Pancreas (tissue), 10 donors: ENCODE data around the gene TRIOBP. TPM values are rescaled to one million over a fixed set of nuclear protein-coding genes. Genes with fewer than 3 reads are reported as not detected.
"Not testable (repeated sequence)": the region's sequence is repeated elsewhere in the genome, so short reads cannot be mapped to it uniquely, and the experiment has no call there.

Source experiments
- ATAC-seq, 4 donors: fragments of 200-7000 bp; cut with Tn5 transposase; one replicate each; pipeline versions ENCODE4 v1.8.0 to v1.9.1; 2020; ENCODE audit warnings: mild to moderate bottlenecking in 4 of 4, moderate library complexity in 4 of 4
- DNase-seq, 6 donors: peaks; one replicate each; pipeline ENCODE4 v3.0.0-alpha.2; 2020
- FAIRE-seq: peaks from 2 replicates; lab custom pipeline; 2012; peaks lifted over from hg19 to GRCh38; lab: Jason Lieb, UNC
- H3K27ac ChIP-seq, 4 donors: fragments of 200-600 bp; sonication (generic); 1 replicate in 3 of 4; 2 replicates in 1 of 4; pipeline versions ENCODE4 v1.5.0 to v1.8.0; 2020
- H3K27me3 ChIP-seq, 4 donors: fragments of 200-600 bp; one replicate each; pipeline ENCODE4 v1.8.0; 2021
- H3K36me3 ChIP-seq, 3 donors: fragments of 200-600 bp; sonication (generic) in 1 of 3; one replicate each; pipeline versions ENCODE4 v1.5.0 to v1.8.0; 2020 to 2021
- H3K4me1 ChIP-seq, 3 donors: fragments of 200-600 bp; one replicate each; pipeline ENCODE4 v1.8.0; 2021
- H3K4me3 ChIP-seq, 4 donors: fragments of 200-600 bp; sonication (generic) in 2 of 4; one replicate each; pipeline versions ENCODE4 v1.5.0 to v1.8.0; 2020 to 2021
- H3K9me3 ChIP-seq, 4 donors: fragments of 200-600 bp; one replicate each; pipeline ENCODE4 v1.8.0; 2021
- CTCF ChIP-seq, 4 donors: fragments of 200-600 bp; sonication (generic) in 3 of 4; IDR thresholded peaks; one replicate each; pipeline versions ENCODE4 v1.5.0 to v1.8.0; 2021; ENCODE audit warnings: antibody characterized with exemption in 4 of 4
- WGBS, 2 donors: extraction: QIAGEN DNeasy Blood & Tissue Kit; methylation state at CpG; one replicate each; pipeline ENCODE4 v1.1.7; 2013; 5-methylcytosine and 5-hydroxymethylcytosine counted together
- intact Hi-C, 3 donors: fragments of 100-400 bp; cut with DNase I; formaldehyde crosslinking; loops; one replicate each; pipeline versions ENCODE4 v1.11.1 to v1.14.2; 2022
- polyA plus RNA-seq, 2 donors: library from polyadenylated mRNA; stranded (reverse); fragments of 200-250 nt; gene quantifications; one replicate each; pipeline ENCODE4 v1.2.3, GENCODE V29; 2013
- total RNA-seq, 6 donors: library from RNA; stranded (reverse); fragmentation: NEBNext Ultra II Directional in 4 of 6; extraction: Animal tissue kit (Norgen Biotek cat#: 25700) in 4 of 6; gene quantifications; one replicate each; pipeline versions ENCODE4 v1.2.1 to v1.2.4, GENCODE V29; 2021 to 2023
- donor health status: healthy with polysubstance abuse.
- donor health status: DM: no; HTN: no; CAD: no; lungs with moderate emphysema.
- donor health status: DM: no; HTN: no; CAD: no.
- donor health status: control.
- donor health status: control.
- donor health status: Bipolar disorder and iron deficiency.
- donor health status: DM: yes; HTN: yes; CAD: no.
- donor health status: DM: no; HTN: no; CAD: no.
- donor health status: DM: no; HTN: no; CAD: no.
- donor health status: DM: yes; HTN: yes; CAD: no.

TRIOBP gene
- total and polyA plus RNA-seq, 8 donors: 17.4 to 36.6 (median 24.1) TPM

DNA sequence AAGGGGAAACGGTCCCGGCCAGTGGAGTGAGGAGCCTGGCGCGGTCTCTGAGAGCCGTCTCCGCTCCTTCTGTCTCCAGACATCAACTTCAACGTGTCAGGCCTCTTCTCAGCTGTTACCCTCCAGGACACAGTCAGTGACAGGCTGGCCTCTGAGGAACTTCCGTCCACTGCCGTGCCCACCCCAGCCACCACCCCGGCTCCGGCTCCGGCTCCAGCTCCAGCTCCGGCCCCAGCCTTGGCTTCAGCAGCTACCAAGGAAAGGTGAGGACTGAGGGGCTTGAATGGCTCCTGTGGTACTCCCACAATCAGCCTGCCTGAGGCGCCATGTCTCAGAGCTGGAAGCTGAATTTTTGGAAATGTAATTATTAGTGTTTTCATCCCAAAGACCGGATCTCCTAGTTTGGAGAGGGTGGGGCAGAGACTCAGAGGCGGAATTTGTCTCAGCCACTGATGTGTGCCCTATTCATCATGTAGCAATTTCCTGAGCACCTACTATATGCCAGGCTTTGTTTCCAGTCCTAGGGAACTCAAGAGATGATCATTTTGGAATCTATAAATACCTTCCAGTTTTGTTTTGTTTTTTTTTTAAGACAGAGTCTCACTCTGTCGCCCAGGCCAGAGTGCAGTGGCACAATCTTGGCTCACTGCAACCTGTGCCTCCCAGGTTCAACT is 46.2 kb upstream of the TRIOBP start:
- H3K4me1 ChIP-seq: no peaks in the 10 kb centered on the region
- H3K36me3 ChIP-seq: no peaks in the 10 kb centered on the region
- intact Hi-C loops: no loop called here
- no peak overlapping the region for H3K4me3 ChIP-seq
- no peak for TF ChIP-seq CTCF (IDR thresholded peaks at IDR 0.05)
- DNase-seq (no peak), ATAC-seq (no peak), FAIRE-seq (no peak)
- 92 to 97% methylated on average over 15 to 17 of the region's 17 CpGs for WGBS, 2 donors
- H3K9me3 ChIP-seq: no peaks in the 10 kb centered on the region
- no peaks in the 10 kb centered on the region for H3K27me3 ChIP-seq
- no peak overlapping the region for H3K27ac ChIP-seq

DNA sequence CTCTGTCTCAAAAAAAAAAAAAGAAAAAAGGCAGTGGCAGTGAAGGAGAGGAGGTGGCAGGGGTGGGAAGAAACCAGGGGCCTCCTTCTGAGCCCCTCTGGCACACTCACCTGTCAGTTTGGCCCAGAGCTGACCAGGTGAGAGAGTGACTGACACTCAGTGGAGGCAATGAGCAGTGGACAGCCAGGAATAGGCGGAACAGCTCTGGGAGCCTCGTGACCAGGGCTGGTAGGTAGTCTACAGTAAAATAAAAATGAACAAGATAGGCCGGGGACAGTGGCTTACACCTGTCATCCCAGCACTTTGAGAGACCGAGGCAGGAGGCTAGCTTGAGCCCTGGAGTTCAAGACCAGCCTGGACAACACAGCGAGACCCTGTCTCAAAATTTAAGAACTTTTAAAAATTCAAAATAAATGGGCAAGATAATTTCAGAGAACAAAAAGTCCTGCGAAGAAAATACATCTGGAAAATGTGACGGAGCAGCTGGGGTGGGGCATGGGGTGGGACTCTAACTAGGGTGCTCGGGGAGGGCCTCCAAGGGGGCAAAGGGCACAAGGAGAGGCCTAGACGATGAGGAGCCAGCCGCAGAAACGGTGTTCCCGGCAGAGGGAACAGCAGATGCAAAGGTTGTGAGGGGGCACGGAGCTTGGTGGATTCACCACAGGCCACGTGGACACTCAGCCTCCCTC is 42.1 kb upstream of the TRIOBP start:
- intact Hi-C loops: no loop called here
- no peaks in the 10 kb centered on the region for H3K36me3 ChIP-seq
- DNase-seq: no peak

DNA sequence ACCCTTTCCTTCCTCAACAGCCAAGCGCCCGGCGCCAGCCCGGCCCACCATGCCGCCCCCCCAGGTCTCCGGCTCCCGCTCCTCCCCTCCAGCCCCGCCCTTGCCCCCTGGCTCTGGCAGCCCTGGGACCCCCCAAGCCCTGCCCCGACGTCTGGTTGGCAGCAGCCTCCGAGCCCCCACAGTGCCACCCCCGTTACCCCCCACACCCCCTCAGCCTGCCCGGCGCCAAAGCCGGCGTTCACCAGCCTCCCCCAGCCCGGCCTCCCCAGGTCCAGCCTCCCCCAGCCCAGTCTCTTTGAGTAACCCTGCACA is 41.6 kb upstream of the TRIOBP start:
- intact Hi-C loops: no loop called here
- H3K4me1 ChIP-seq: peaks cover 0 to 5% (median 0%) of the 10 kb centered on the region in 3 donors
- TF ChIP-seq CTCF (IDR thresholded peaks at IDR 0.05): no peak
- peak in 2 of 6 donors; percentile 23 to 79 for DNase-seq
- no peak overlapping the region for H3K27ac ChIP-seq
- no peaks in the 10 kb centered on the region for H3K36me3 ChIP-seq
- WGBS, 2 donors: 80 to 89% methylated on average over 14 to 17 of the region's 17 CpGs
- no peaks in the 10 kb centered on the region for H3K27me3 ChIP-seq
- H3K9me3 ChIP-seq: no peaks in the 10 kb centered on the region
- no peak for FAIRE-seq
- H3K4me3 ChIP-seq: no peak overlapping the region
- ATAC-seq: no peak

More for the DNA sequence above, 42.1 kb upstream of the TRIOBP start:
- no peak overlapping the region for H3K4me3 ChIP-seq
- ATAC-seq (no peak), FAIRE-seq (no peak)
- no peak overlapping the region for H3K27ac ChIP-seq
- no peaks in the 10 kb centered on the region for H3K27me3 ChIP-seq
- H3K9me3 ChIP-seq: no peaks in the 10 kb centered on the region
- WGBS, 2 donors: 86 to 88% methylated on average over 13 to 14 of the region's 14 CpGs
- TF ChIP-seq CTCF (IDR thresholded peaks at IDR 0.05): no peak
- H3K4me1 ChIP-seq: peaks cover 0 to 3% (median 0%) of the 10 kb centered on the region in 3 donors

- H3K9me3 ChIP-seq, H3K27ac ChIP-seq, H3K4me3 ChIP-seq, ATAC-seq, H3K27me3 ChIP-seq, H3K36me3 ChIP-seq, intact Hi-C loops, FAIRE-seq, DNase-seq: not testable (repeated sequence)
- WGBS, 2 donors: 91 to 98% methylated on average over 4 of the region's 4 CpGs
- H3K4me1 ChIP-seq: peaks cover 0 to 11% (median 0%) of the 10 kb centered on the region in 3 donors
These were observed 40.3 kb upstream of the TRIOBP start for GRCh38 chr22:37656583-37656982.

GRCh38 chr22:37657590-37658132 is 39.2 kb upstream of the TRIOBP start:
- TF ChIP-seq CTCF (IDR thresholded peaks at IDR 0.05): no peak
- DNase-seq: peak in 1 of 6 donors; percentile 40

More at GRCh38 chr22:37657590-37658132, 39.2 kb upstream of the TRIOBP start:
- Histone ChIP-seq H3K4me3 (peak overlapping the region in 3 of 4 donors; percentile 9 to 61 (median 55)), H3K4me1 (peaks cover 0 to 11% (median 0%) of the 10 kb centered on the region in 3 donors), H3K36me3 (no peaks in the 10 kb centered on the region), H3K9me3 (no peaks in the 10 kb centered on the region), H3K27me3 (no peaks in the 10 kb centered on the region), H3K27ac (peak overlapping the region; percentile 59 to 67 (median 61))
- intact Hi-C loops: no loop called here
- FAIRE-seq (no peak), ATAC-seq (peak in 1 of 4 donors; percentile 0)
- WGBS, 2 donors: 5 to 8% methylated on average over 6 of the region's 6 CpGs
